GM18951 (cell line): ENCODE measurements around the gene PNPLA8.
"Not testable (repeated sequence)": the region's sequence is repeated elsewhere in the genome, so short reads cannot be mapped to it uniquely, and the experiment has no call there.

Source experiments
- POLR2A ChIP-seq: IDR thresholded peaks from 4 replicates; pipeline ENCODE4 v1.6.1; 2011; ENCODE audit warnings: mild to moderate bottlenecking; ENCODE audit not compliant: insufficient read length, insufficient read depth; ENCODE audit errors: extremely low read depth
- in situ Hi-C: fragments of 300-500 bp; cut with MboI; formaldehyde crosslinking; loops from one replicate; pipeline ENCODE4 v1.12.0; 2022; ENCODE audit warnings: low sequenced_read_pairs, mixed read lengths, inconsistent platforms; ENCODE audit not compliant: unreplicated experiment

PNPLA8 gene

GRCh38 chr7:108525985-108526767, at the start of gene PNPLA8:
Gene PNPLA8 (minus strand): TSS chr7:108526135. CDS start chr7:108515491, 10,644 bp downstream.
- in situ Hi-C loops = no loop called here

GRCh38 chr7:108575156-108575555, 49.2 kb upstream of the PNPLA8 start:
- TF ChIP-seq POLR2A = no peak
- in situ Hi-C loops = no loop called here

More at GRCh38 chr7:108525985-108526767, at the start of gene PNPLA8:
- peak; percentile 85 for TF ChIP-seq POLR2A

- no peak for TF ChIP-seq POLR2A
- in situ Hi-C loops = no loop called here
Measured at GRCh38 chr7:108572480-108572879, 46.5 kb upstream of the PNPLA8 start.

- no peak for TF ChIP-seq POLR2A
- in situ Hi-C loops = no loop called here
Measured at GRCh38 chr7:108570146-108570755, 44.3 kb upstream of the PNPLA8 start.

- TF ChIP-seq POLR2A = peak; percentile 90
- in situ Hi-C loops = no loop called here
Measured at GRCh38 chr7:108569381-108570145, 43.6 kb upstream of the PNPLA8 start, which contains the start of the genes DNAJB9 and THAP5. Gene DNAJB9 (plus strand): TSS chr7:108569874. CDS start chr7:108571727, 1,853 bp downstream. Gene THAP5 (minus strand): TSS chr7:108569706. CDS start chr7:108569569, 137 bp downstream.

GRCh38 chr7:108568801-108569380, 43.0 kb upstream of the PNPLA8 start:
- in situ Hi-C loops = no loop called here
- no peak for TF ChIP-seq POLR2A

GRCh38 chr7:108565987-108566386, 40.1 kb upstream of the PNPLA8 start:
- in situ Hi-C loops = no loop called here
- TF ChIP-seq POLR2A = no peak

- in situ Hi-C loops = no loop called here
- TF ChIP-seq POLR2A = no peak
Measured at GRCh38 chr7:108561047-108561619, 35.2 kb upstream of the PNPLA8 start.

- TF ChIP-seq POLR2A = no peak
- in situ Hi-C loops = no loop called here
Measured at GRCh38 chr7:108559253-108559652, 33.3 kb upstream of the PNPLA8 start.

GRCh38 chr7:108557617-108558016, 31.7 kb upstream of the PNPLA8 start:
- no peak for TF ChIP-seq POLR2A
- in situ Hi-C loops = no loop called here

GRCh38 chr7:108557191-108557590, 31.3 kb upstream of the PNPLA8 start:
- in situ Hi-C loops = no loop called here

GRCh38 chr7:108556665-108557064, 30.7 kb upstream of the PNPLA8 start:
- in situ Hi-C loops = not testable (repeated sequence)

More at GRCh38 chr7:108557191-108557590, 31.3 kb upstream of the PNPLA8 start:
- no peak for TF ChIP-seq POLR2A

- in situ Hi-C loops = not testable (repeated sequence)
Measured at GRCh38 chr7:108548141-108548896, 22.4 kb upstream of the PNPLA8 start.
